ACC112 (cell line): ENCODE measurements around the gene ANKRD63.

ENCODE experiments used
- H2AFZ ChIP-seq: fragments of 200-600 bp; sonication (generic); one replicate; pipeline ENCODE4 v1.6.0; 2017; ENCODE audit warnings: antibody characterized with exemption, low read length; ENCODE audit not compliant: unreplicated experiment
- H3K27ac ChIP-seq: fragments of 200-600 bp; sonication (generic); 2 replicates; pipeline ENCODE4 v1.5.1; 2014; ENCODE audit warnings: low read depth, mild to moderate bottlenecking, antibody characterized with exemption, low read length, moderate library complexity
- H3K27me3 ChIP-seq: fragments of 200-600 bp; sonication (generic); 2 replicates; pipeline ENCODE4 v1.6.1; 2014; ENCODE audit warnings: mild to moderate bottlenecking, antibody characterized with exemption, low read length, moderate library complexity, mixed read lengths; ENCODE audit not compliant: insufficient read depth
- H3K36me3 ChIP-seq: fragments of 200-600 bp; sonication (generic); 2 replicates; pipeline ENCODE4 v1.6.1; 2016; ENCODE audit warnings: mild to moderate bottlenecking, antibody characterized with exemption, low read length, moderate library complexity, mixed read lengths; ENCODE audit not compliant: insufficient read depth
- H3K4me1 ChIP-seq: fragments of 200-600 bp; sonication (generic); one replicate; pipeline ENCODE4 v1.6.1; 2016; ENCODE audit warnings: low read length, mixed read lengths; ENCODE audit not compliant: insufficient read depth, unreplicated experiment, control insufficient read depth
- H3K4me3 ChIP-seq: fragments of 200-600 bp; sonication (generic); 2 replicates; pipeline ENCODE4 v1.5.1; 2014; ENCODE audit warnings: mild to moderate bottlenecking, low read depth, low read length
- H3K79me2 ChIP-seq: fragments of 200-600 bp; sonication (generic); one replicate; pipeline ENCODE4 v1.6.0; 2016; ENCODE audit warnings: low read length; ENCODE audit not compliant: control insufficient read depth, unreplicated experiment, insufficient read depth

ANKRD63 gene

DNA sequence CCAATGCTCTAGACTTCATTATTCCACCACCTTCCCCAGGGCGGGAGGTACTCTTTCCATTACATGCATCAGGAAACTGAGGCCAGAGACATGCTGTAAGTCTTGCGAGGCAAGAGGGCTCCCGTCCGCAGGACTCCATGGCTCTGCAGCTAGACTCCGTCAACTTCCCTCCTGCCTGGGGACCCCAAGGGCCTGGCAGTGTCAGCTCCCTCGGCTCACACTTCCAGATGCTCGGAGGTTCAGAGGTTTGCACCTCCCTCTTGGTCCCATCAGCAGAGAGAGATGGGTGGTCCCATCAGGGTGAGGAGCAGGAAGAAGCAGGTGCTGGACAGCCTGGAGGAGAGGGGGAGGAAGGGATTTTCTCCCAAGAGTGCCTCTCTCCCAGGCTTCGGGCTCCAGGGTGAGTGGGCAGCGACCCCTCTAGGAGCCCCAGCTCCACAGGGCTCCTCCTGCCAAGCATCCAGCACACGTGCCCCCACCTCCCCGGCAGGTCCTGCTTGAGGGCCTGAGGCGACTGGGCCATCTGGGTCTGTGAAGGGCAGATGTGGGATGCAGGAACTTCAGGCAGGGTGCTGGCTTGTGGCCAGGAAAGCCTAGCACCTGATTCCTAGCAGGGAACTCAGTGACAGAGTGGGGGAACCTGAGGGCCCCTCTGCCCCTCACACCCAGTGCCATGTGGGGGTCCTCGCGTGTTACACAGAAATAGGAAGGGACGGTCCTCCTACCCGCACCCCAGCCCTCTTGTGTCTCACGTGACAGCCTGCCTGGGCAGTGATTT lies 34.7 kb downstream of the ANKRD63 start:
- H3K4me3 ChIP-seq = no peak overlapping the region
- H3K79me2 ChIP-seq = no peaks in the 10 kb centered on the region
- H3K27me3 ChIP-seq = peaks cover 18% of the 10 kb centered on the region
- no peak overlapping the region for H2AFZ ChIP-seq
- H3K36me3 ChIP-seq = no peaks in the 10 kb centered on the region
- H3K4me1 ChIP-seq = peaks cover 7% of the 10 kb centered on the region
- H3K27ac ChIP-seq = no peak overlapping the region

GRCh38 chr15:40247406-40247971 lies 35.4 kb downstream of the ANKRD63 start:
- H3K4me1 ChIP-seq = peaks cover 3% of the 10 kb centered on the region
- H3K36me3 ChIP-seq = no peaks in the 10 kb centered on the region
- H3K27me3 ChIP-seq = peaks cover 11% of the 10 kb centered on the region
- H3K27ac ChIP-seq = no peak overlapping the region
- H3K79me2 ChIP-seq = no peaks in the 10 kb centered on the region
- no peak overlapping the region for H3K4me3 ChIP-seq
- H2AFZ ChIP-seq = no peak overlapping the region

DNA sequence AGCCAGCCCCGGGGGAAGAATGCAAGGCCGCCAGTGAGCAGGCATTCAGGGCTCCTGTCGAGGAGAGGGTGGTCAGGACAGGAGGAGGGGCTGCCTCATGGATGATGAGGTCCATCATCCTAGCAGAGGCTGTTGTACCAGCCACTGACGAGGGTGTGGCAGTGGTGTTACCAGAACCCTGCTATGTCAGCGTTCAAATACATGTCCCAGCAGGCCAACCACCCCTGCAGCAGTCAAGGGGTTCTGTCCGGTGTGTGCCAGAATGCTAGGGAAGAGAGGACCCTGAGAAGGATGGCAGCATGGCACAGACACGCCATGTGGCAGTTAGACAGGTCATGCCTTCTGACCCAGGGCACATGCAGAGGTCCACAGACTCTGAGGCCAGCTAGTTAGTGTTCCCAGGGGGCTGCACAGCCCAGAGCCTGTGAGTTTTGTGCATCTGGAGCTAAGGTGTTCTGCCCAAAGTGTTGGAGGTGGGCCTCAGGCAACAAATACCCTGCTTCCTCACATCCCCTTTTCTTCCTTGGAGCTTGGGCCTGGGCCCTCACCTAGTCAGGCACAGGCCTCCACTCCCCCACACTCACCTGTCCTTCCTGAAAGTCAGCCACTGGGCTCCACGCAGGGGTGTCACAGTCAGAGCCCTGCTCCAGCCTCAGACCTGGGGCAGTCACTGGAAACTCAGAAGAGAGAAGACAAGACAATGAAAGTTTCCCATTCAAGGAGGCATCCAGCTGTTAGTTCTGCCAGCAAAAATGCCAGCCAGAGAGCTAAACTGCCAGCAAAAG lies 36.2 kb downstream of the ANKRD63 start:
- Histone ChIP-seq H3K4me1 (peaks cover 3% of the 10 kb centered on the region), H3K36me3 (no peaks in the 10 kb centered on the region), H3K79me2 (no peaks in the 10 kb centered on the region), H3K4me3 (no peak overlapping the region), H2AFZ (no peak overlapping the region), H3K27ac (no peak overlapping the region), H3K27me3 (peaks cover 3% of the 10 kb centered on the region; the same call in 1 of the 2 replicates)

DNA sequence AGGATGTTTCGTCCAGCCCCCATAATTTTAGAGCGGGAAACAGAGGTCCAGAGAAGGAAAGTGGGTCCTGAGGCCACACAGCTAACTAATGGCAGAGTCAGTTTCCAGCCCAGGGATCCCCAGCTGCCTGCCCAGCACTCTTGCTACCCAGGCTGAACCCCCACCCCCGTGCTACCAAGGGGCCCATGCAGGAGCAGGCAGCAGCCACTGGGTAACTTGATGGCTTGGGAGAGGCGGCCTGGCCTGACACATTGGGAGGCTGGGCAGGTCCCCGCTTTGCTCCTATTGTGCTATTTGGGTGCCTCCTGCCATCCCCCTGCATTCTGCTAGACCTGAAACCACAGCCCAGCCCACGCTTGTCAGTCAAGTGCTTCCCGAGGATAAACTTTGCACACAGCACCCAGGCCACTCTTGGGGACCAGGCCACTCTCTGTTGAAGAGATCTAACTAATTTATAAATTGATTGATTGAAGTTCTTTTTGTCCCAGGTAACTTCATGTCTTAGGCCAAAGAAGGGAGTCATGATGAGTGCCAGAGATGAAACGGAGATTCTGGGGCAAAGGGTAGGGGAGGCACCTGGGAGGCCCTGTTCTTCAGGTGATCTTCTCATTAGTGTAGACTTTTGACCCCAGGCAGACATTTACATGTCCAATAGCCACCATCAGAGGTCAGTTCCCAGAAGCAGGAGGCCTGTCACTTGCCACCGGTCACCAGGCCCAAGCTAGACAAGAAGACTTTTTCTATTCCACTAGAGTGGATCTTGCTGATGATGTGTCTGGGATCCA lies 37.0 kb downstream of the ANKRD63 start:
- no peaks in the 10 kb centered on the region for H3K36me3 ChIP-seq
- H3K79me2 ChIP-seq = no peaks in the 10 kb centered on the region
- H3K27ac ChIP-seq = no peak overlapping the region
- H3K4me1 ChIP-seq = peaks cover 3% of the 10 kb centered on the region
- no peak overlapping the region for H2AFZ ChIP-seq
- no peak overlapping the region for H3K4me3 ChIP-seq
- no peaks in the 10 kb centered on the region for H3K27me3 ChIP-seq

GRCh38 chr15:40244961-40245523 lies 37.8 kb downstream of the ANKRD63 start:
- H3K27me3 ChIP-seq = no peaks in the 10 kb centered on the region
- no peaks in the 10 kb centered on the region for H3K36me3 ChIP-seq
- H3K4me3 ChIP-seq = no peak overlapping the region
- peaks cover 3% of the 10 kb centered on the region for H3K4me1 ChIP-seq
- no peaks in the 10 kb centered on the region for H3K79me2 ChIP-seq
- H2AFZ ChIP-seq = no peak overlapping the region
- no peak overlapping the region for H3K27ac ChIP-seq

- Histone ChIP-seq H3K4me3 (no peak overlapping the region), H3K27me3 (0 out of 2 replicates have a peak, but pooled peaks cover 4% of the 10 kb centered on the region), H3K79me2 (no peaks in the 10 kb centered on the region), H2AFZ (no peak overlapping the region), H3K4me1 (peaks cover 8% of the 10 kb centered on the region), H3K27ac (no peak overlapping the region), H3K36me3 (no peaks in the 10 kb centered on the region)
These were observed 39.6 kb downstream of the ANKRD63 start for GRCh38 chr15:40243126-40243810.

- Histone ChIP-seq H3K27me3 (0 out of 2 replicates have a peak, but pooled peaks cover 5% of the 10 kb centered on the region), H2AFZ (no peak overlapping the region)
These were observed 40.3 kb downstream of the ANKRD63 start for GRCh38 chr15:40242601-40243000.

DNA sequence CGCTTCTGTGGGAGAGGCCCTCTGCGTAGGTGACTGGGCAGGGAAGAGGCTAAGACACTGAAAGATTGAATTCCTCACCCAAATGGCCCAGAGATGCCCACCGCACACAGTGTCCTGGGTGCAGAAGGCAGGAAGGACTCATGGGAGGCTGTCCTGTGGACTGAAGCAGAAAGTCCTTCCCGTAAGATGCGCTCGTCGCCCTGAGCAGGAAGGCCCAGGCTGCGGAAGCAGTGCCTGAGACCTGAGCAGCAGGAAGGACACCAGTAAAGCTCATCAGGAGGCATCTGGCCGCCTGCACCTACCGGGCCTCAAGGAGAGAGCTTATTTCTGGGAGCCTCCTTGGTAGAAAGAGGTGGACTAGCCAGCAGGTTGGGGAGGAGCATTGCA lies 40.7 kb downstream of the ANKRD63 start:
- Histone ChIP-seq H3K4me1 (peaks cover 8% of the 10 kb centered on the region), H3K4me3 (no peak overlapping the region), H3K27me3 (0 out of 2 replicates have a peak, but pooled peaks cover 5% of the 10 kb centered on the region), H2AFZ (no peak overlapping the region), H3K36me3 (no peaks in the 10 kb centered on the region), H3K27ac (no peak overlapping the region), H3K79me2 (no peaks in the 10 kb centered on the region)

More at GRCh38 chr15:40242601-40243000, 40.3 kb downstream of the ANKRD63 start:
- Histone ChIP-seq H3K27ac (no peak overlapping the region), H3K36me3 (no peaks in the 10 kb centered on the region), H3K4me3 (no peak overlapping the region), H3K79me2 (no peaks in the 10 kb centered on the region), H3K4me1 (peaks cover 8% of the 10 kb centered on the region)

- no peaks in the 10 kb centered on the region for H3K79me2 ChIP-seq
- H3K36me3 ChIP-seq = no peaks in the 10 kb centered on the region
- H3K27me3 ChIP-seq = 0 out of 2 replicates have a peak, but pooled peaks cover 5% of the 10 kb centered on the region
- no peak overlapping the region for H3K27ac ChIP-seq
- peaks cover 8% of the 10 kb centered on the region for H3K4me1 ChIP-seq
- no peak overlapping the region for H3K4me3 ChIP-seq
- no peak overlapping the region for H2AFZ ChIP-seq
These were observed 41.3 kb downstream of the ANKRD63 start for GRCh38 chr15:40241269-40242212.
